GM12874 (cell line): Measurements from ENCODE around the gene BEST1.

Experiments used
- CTCF ChIP-seq: IDR thresholded peaks from 2 replicates; pipeline ENCODE4 v1.5.1; 2011; ENCODE audit warnings: low read depth, mild to moderate bottlenecking, control low read depth, low read length, moderate library complexity; ENCODE audit not compliant: insufficient read depth

Gene BEST1

GRCh38 chr11:61917334-61918109 lies 32.6 kb upstream of the BEST1 start, which contains the start of gene RAB3IL1:
TSS of gene RAB3IL1 (minus strand) at chr11:61917566. CDS start at chr11:61917367, 199 bp downstream.
- no peak for TF ChIP-seq CTCF

GRCh38 chr11:61918251-61918937 lies 31.8 kb upstream of the BEST1 start:
- no peak for TF ChIP-seq CTCF

- no peak for TF ChIP-seq CTCF
These were observed 31.0 kb upstream of the BEST1 start for GRCh38 chr11:61918938-61919704.

- no peak for TF ChIP-seq CTCF
These were observed 30.2 kb upstream of the BEST1 start for GRCh38 chr11:61919705-61920631.

GRCh38 chr11:61921446-61921845 lies 28.7 kb upstream of the BEST1 start:
- no peak for TF ChIP-seq CTCF

GRCh38 chr11:61922539-61922938 lies 27.6 kb upstream of the BEST1 start:
- no peak for TF ChIP-seq CTCF
